NCI-H748 treated with DMSO at 0.1 percent for 48 hours (cell line): Measurements from ENCODE around the gene CELA2B.
"Not testable (repeated sequence)": the region's sequence is repeated elsewhere in the genome, so short reads cannot be mapped to it uniquely, and the experiment has no call there.

Experiments
- DNase-seq: peaks from one replicate; lab custom pipeline; 2025; lab: John Stamatoyannopoulos, UW

The CELA2B gene

GRCh38 chr1:15501208-15502032 is 25.5 kb downstream of the CELA2B start:
- DNase-seq = peak; percentile 5

GRCh38 chr1:15504436-15504835 is 28.5 kb downstream of the CELA2B start:
- no peak for DNase-seq

GRCh38 chr1:15506831-15507230 is 30.9 kb downstream of the CELA2B start:
- no peak for DNase-seq

DNA sequence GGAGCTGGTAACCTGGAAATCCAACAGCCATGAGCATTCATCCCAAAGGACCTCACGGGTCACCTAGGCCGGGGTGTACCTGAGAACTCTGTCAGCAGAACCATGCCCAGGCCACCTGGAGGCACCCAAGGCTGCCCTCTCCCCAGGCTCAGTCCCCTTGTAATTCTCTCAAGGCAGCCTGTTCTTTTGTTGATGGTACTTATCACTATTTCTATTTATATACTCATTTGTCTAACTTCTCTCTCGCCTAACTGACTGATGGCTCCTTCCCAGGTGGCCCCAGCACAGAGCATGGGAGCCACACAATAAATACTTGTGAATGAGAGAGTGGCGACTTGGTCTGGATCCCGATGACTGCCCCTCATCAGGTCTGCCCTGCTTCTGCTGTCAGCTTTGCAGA is 31.4 kb downstream of the CELA2B start:
- no peak for DNase-seq

DNA sequence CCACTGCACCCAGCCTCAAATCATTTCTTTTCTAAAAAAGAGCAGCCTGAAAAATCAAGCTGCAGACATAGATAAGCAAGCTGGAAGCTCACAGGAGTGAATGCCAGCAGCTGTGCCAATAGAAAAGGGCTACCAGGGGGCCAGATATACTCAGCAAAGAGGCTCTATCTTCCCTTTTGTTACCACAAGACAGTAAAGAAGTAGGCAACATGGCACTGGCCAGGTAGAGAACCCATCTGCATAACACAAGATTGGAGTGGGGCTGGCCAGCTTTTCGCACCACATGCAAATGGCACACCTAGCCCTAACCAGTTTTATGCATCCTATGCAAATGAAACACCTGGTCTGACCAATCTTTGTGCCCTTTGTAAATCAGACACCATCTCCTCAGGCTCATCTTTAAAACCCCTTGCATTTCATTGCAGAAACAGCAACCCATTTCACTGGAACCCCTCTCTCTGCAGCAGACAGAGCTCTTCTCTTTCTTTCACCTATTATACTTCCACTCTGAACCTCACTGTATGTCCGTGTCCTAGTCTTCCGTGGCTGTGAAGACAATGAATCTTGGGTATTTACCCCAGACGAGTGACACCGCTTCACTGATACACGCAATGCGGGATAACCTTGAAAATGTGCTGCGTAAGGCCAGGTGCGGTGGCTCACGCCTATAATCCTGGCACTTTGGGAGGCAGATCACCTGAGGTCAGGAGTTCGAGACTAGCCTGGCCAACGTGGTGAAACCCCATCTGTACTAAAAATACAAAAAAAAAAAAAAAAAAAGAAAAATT is 33.0 kb downstream of the CELA2B start:
- no peak for DNase-seq

GRCh38 chr1:15509586-15509985 is 33.7 kb downstream of the CELA2B start:
- DNase-seq = no peak

GRCh38 chr1:15510611-15511405 is 34.9 kb downstream of the CELA2B start:
- no peak for DNase-seq

DNA sequence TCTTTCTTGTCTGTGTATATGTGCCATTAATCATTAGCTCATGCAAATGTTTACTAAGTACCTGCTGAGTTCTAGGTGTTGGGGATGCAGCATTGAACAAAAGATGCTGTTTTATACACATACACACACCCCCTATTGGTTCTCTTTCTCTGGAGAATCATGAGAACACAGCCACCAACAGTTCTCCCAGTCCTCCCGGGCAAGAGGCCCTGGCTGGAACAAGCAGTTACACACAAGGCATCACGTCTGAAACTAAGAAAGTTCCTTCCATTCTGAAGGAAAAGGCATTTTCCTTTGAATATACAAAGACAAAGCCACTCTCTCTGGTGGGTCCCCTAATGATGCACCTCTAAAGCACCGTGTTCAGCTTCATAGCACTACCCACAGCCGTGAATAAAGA is 37.3 kb downstream of the CELA2B start:
- DNase-seq = no peak

DNA sequence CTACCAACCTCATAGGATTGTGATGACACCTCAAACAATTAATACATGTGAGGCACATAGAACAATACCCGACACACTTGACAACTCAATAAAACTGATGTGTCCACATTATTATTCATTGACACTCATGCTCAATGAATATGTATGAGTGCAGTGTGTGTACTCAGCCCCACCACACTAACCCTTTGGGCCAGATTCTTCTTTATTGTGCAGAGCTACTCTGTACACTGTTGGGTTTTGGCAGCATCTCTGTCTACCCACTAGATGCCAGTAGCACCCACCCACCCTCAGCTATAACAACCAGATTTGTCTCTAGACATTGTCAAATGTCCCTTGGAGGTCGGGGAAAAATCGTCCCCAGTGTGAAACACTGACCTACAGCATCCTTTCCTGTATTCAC is 38.0 kb downstream of the CELA2B start:
- no peak for DNase-seq

- not testable (repeated sequence) for DNase-seq
Observed at GRCh38 chr1:15514557-15514956, 38.7 kb downstream of the CELA2B start.

GRCh38 chr1:15515022-15515663 is 39.2 kb downstream of the CELA2B start:
- DNase-seq = no peak

DNA sequence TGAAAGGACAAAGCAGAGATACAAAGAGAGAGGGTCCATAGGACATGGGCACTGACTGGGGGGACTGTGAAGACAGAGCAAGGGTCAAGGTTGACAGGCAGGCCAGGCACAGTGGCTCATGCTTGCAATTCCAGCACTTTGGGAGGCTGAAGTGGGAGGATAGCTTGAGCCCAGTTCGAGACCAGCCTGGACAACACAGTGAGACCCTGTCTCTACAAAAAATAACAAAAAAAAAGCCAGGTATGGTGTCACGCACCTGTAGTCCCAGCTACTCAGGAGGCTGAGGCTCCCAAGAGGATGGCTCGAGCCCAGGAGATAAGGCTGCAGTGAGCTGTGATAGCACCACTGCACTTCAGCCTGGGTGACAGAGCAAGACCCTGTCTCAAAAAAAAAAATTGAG is 43.7 kb downstream of the CELA2B start:
- DNase-seq = no peak

DNA sequence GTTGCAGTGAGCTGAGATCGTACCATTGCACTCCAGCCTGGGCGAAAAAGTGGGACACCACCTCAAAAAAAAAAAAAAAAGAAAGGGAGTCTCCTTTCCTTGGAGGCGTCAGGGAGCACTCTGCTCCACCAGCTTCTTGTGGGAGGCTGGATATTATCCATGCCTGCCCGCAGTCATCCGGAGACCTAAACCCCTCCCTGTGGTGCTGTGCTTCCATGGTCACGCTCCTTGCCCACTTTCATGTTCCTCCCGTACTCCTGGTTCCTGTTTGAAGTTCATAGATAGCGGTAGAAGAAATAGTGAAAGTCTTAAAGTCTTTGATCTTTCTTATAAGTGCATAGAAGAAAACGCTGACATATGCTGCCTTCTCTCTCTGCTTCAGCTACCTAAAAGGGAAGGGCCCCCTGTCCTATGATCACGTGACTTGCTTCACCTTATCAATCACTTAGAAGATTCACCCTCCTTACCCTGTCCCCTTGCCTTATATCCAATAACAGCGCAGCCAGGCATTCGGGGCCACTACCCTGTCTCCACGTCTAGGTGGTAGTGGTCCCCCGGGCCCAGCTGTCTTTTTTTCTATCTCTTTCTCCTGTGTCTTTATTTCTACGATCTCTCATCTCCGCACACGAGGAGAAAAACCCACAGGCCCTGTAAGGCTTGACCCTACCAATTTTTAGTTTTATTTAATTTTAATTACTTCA is 45.5 kb downstream of the CELA2B start:
- DNase-seq = not testable (repeated sequence)

GRCh38 chr1:15522551-15522950 is 46.6 kb downstream of the CELA2B start:
- DNase-seq = no peak

DNA sequence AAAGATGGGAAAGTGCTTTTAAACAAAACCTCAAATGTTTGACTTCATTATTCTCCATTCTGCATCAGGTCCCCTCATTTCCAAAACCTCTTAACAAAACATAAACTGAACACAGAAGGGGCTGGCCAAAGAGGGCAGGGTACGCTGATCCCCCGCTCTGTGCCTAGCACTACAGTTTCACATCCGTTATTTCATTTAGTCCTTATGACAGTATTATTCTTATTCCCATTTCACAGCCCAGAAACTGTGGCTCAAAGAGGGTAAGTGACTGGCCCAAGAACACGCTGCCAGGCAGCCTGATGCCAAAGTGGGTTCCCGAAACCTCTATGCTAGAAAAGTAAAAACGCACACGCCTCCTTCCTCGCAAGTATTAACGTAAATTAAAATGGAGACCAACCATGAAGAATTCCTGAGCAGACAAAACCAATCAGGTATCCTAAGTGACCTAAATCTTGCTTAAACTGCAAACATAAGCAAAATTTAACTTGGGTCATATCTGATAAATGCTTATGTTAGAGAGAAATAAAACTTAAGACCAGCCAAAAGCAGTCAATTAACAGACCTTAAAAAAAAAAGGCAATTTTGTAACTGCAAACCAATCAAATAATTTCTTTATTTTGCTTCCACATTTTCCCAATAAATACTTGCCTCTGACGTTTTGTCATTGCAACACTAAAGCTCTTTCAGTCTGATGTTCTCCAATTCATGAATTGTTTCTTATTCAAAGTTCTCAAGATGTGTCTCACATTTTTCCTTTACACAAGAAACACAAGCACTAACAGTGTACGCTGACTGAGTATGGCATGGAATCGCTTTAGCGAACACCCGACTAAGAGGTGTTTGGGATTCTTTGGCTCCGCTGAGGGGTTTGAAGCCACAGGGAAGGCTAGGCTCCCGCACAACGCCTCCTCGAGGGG is 47.5 kb downstream of the CELA2B start:
- no peak for DNase-seq

DNA sequence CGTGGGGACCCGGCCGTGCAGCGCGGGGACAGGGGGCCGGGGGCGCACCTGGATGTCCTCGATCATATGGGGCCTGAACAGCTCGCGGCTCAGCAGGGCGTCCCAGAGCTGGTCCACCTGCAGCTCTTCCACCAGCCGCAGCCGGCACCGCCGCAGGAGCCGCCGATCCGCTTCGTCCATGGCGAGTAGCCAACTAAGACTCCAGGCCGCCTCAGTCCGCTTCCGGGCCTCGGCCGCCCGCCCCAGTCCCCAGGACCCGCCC is 48.0 kb downstream of the CELA2B start, which contains the start of gene CASP9:
Gene CASP9 (minus strand): TSS at position 195 of the 262 bp plus-strand sequence. CDS start 15 bp downstream, at position 180.
- DNase-seq = no peak

- peak; percentile 94 for DNase-seq
Observed at GRCh38 chr1:15524283-15525049, 48.6 kb downstream of the CELA2B start.

DNA sequence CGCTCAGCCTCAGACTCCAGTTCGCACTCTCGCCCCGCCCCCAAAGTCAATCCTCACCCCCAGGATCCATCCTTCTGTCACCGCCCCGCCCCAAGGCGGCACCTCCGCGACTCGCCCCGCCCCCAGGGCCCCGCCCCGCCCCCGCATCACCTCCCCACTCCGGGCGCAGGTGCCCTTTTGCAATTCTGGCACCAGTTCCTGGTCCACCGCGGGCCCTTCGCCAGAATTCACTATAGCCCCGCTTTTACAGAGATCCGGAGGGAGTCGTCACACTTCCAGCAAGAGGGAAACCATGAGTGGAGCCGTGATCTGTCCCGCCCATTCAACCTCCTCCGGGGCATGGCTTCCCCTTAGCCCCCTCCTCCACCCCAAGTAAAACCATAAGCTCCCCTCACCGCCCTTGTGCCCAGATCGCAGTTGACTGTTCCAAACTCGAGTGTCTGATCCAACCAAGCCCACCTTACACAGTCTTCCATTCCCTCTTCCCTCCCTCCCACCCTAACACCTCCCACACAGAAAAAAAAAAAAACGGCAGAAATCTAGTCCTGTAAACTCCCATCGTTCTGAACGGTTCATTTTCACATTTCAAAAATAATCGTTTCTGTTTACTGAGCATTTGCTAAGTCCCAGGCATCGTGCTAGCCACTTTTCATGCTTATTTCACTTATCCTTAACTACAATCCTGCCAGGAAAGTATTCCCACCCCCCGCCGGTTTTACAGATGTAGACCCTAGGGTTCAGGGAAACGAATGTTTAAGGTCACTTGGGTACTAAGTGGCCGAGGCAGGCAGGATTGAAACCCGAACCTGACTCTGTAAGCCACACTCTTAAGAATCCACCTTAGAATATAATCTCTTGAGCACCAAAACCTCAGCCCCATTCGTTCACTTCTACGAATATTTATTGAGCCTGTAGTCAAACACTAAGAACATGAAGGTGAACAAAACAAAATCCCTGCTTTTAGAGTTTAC is 49.4 kb downstream of the CELA2B start:
- peak; percentile 52 for DNase-seq
